Measurements from ENCODE around the gene LCA5L.

The LCA5L gene

DNA sequence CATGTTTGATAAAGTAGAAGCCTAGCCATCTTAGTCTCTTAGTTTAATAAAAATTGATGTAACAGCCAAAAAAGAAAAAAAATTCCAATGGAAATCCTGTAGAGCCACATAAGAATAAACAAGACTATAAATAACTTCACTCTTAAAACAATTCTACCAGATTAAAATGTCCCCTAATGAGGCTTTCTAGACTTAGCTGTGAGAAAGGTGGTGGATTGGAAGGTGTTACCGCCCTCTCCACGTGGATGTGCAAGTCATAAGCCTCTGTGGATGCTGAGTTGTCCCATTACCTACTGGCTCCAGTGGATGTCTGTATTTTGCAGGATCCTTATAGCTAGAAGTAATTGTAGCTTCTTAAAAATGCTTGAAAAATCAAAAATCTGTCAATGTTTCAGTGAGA lies 14.6 kb downstream of the LCA5L start:
- Histone ChIP-seq H3F3A (ENCODE audit: insufficient read depth, low read length) (no peaks in the 10 kb centered on the region), H3K4me3 (ENCODE audit: low read depth, low read length, poor library complexity, severe bottlenecking) (no peak overlapping the region), H3K36me3 (ENCODE audit: insufficient read depth, low read length) (no peaks in the 10 kb centered on the region), H3K9me3 (ENCODE audit: low read length) (no peaks in the 10 kb centered on the region), H3K79me2 (ENCODE audit: insufficient read depth, low read length) (no peaks in the 10 kb centered on the region), H3K27me3 (ENCODE audit: insufficient read depth, low read length) (no peaks in the 10 kb centered on the region), H3K4me1 (ENCODE audit: insufficient read depth, low read length, severe bottlenecking) (no peaks in the 10 kb centered on the region), H3K27ac (ENCODE audit: low read depth, low read length, poor library complexity, severe bottlenecking) (no peak overlapping the region), H3K9ac (ENCODE audit: low read length) (no peak overlapping the region), H3K4me2 (ENCODE audit: low read length) (no peak overlapping the region), H2AFZ (ENCODE audit: low read length) (no peak overlapping the region), H3K9me2 (ENCODE audit: low read depth, low read length) (no peaks in the 10 kb centered on the region), H4K20me1 (ENCODE audit: insufficient read depth, low read length) (no peaks in the 10 kb centered on the region)
- TF ChIP-seq EZH2 (IDR thresholded peaks at IDR 0.05; ENCODE audit: borderline replicate concordance, low read length) (no peak), CTCF (IDR thresholded peaks at IDR 0.05; ENCODE audit: low read length) (no peak)

GRCh38 chr21:39430457-39430856 lies 15.1 kb downstream of the LCA5L start:
- H3K9me3 ChIP-seq (ENCODE audit: low read length): no peaks in the 10 kb centered on the region
- no peak overlapping the region for H3K27ac ChIP-seq (ENCODE audit: low read depth, low read length, poor library complexity, severe bottlenecking)
- H3K4me3 ChIP-seq (ENCODE audit: low read depth, low read length, poor library complexity, severe bottlenecking): no peak overlapping the region
- TF ChIP-seq EZH2 (IDR thresholded peaks at IDR 0.05; ENCODE audit: borderline replicate concordance, low read length) (no peak), CTCF (IDR thresholded peaks at IDR 0.05; ENCODE audit: low read length) (no peak)
- H3K27me3 ChIP-seq (ENCODE audit: insufficient read depth, low read length): no peaks in the 10 kb centered on the region
- no peaks in the 10 kb centered on the region for H3F3A ChIP-seq (ENCODE audit: insufficient read depth, low read length)
- H2AFZ ChIP-seq (ENCODE audit: low read length): no peak overlapping the region
- no peaks in the 10 kb centered on the region for H3K79me2 ChIP-seq (ENCODE audit: insufficient read depth, low read length)
- H3K9me2 ChIP-seq (ENCODE audit: low read depth, low read length): no peaks in the 10 kb centered on the region
- no peak overlapping the region for H3K9ac ChIP-seq (ENCODE audit: low read length)
- no peaks in the 10 kb centered on the region for H3K36me3 ChIP-seq (ENCODE audit: insufficient read depth, low read length)
- H3K4me2 ChIP-seq (ENCODE audit: low read length): no peak overlapping the region
- no peaks in the 10 kb centered on the region for H4K20me1 ChIP-seq (ENCODE audit: insufficient read depth, low read length)
- no peaks in the 10 kb centered on the region for H3K4me1 ChIP-seq (ENCODE audit: insufficient read depth, low read length, severe bottlenecking)

GRCh38 chr21:39430016-39430415 lies 15.6 kb downstream of the LCA5L start:
- H3K4me1 ChIP-seq (ENCODE audit: insufficient read depth, low read length, severe bottlenecking): no peaks in the 10 kb centered on the region
- H3K27ac ChIP-seq (ENCODE audit: low read depth, low read length, poor library complexity, severe bottlenecking): no peak overlapping the region
- no peaks in the 10 kb centered on the region for H3K9me2 ChIP-seq (ENCODE audit: low read depth, low read length)
- H3K79me2 ChIP-seq (ENCODE audit: insufficient read depth, low read length): no peaks in the 10 kb centered on the region
- no peak overlapping the region for H3K4me3 ChIP-seq (ENCODE audit: low read depth, low read length, poor library complexity, severe bottlenecking)
- no peaks in the 10 kb centered on the region for H3F3A ChIP-seq (ENCODE audit: insufficient read depth, low read length)
- no peaks in the 10 kb centered on the region for H3K36me3 ChIP-seq (ENCODE audit: insufficient read depth, low read length)
- H3K9ac ChIP-seq (ENCODE audit: low read length): no peak overlapping the region
- no peak overlapping the region for H2AFZ ChIP-seq (ENCODE audit: low read length)
- no peaks in the 10 kb centered on the region for H4K20me1 ChIP-seq (ENCODE audit: insufficient read depth, low read length)
- H3K9me3 ChIP-seq (ENCODE audit: low read length): no peaks in the 10 kb centered on the region
- no peak overlapping the region for H3K4me2 ChIP-seq (ENCODE audit: low read length)
- no peaks in the 10 kb centered on the region for H3K27me3 ChIP-seq (ENCODE audit: insufficient read depth, low read length)
- TF ChIP-seq CTCF (IDR thresholded peaks at IDR 0.05; ENCODE audit: low read length) (no peak), EZH2 (IDR thresholded peaks at IDR 0.05; ENCODE audit: borderline replicate concordance, low read length) (no peak)
